IPS-15b (cell line): ENCODE results near the gene PCSK7.

ENCODE experiments used
- H3K27me3 ChIP-seq: one replicate; pipeline ENCODE4 v1.6.1; 2013; ENCODE audit warnings: low read length; ENCODE audit not compliant: control insufficient read depth, insufficient read depth
- H3K36me3 ChIP-seq: one replicate; pipeline ENCODE4 v1.6.1; 2013; ENCODE audit warnings: low read length; ENCODE audit not compliant: control insufficient read depth, insufficient read depth
- H3K4me1 ChIP-seq: one replicate; pipeline ENCODE4 v1.6.1; 2013; ENCODE audit warnings: mild to moderate bottlenecking, low read length; ENCODE audit not compliant: control insufficient read depth, insufficient read depth
- H3K4me3 ChIP-seq: one replicate; pipeline ENCODE4 v1.5.1; 2013; ENCODE audit warnings: low read depth, low read length
- H3K9ac ChIP-seq: one replicate; pipeline ENCODE4 v1.6.1; 2013; ENCODE audit warnings: low read depth, mild to moderate bottlenecking, low read length
- H3K9me3 ChIP-seq: one replicate; pipeline ENCODE4 v1.6.1; 2013; ENCODE audit warnings: mild to moderate bottlenecking, low read length; ENCODE audit not compliant: control insufficient read depth, insufficient read depth

PCSK7 gene

GRCh38 chr11:117172724-117173421 lies 59.0 kb downstream of the PCSK7 start:
- no peak overlapping the region for H3K4me3 ChIP-seq
- no peaks in the 10 kb centered on the region for H3K27me3 ChIP-seq
- H3K9ac ChIP-seq = no peak overlapping the region
- peaks cover 6% of the 10 kb centered on the region for H3K4me1 ChIP-seq
- H3K36me3 ChIP-seq = peaks cover 11% of the 10 kb centered on the region
- H3K9me3 ChIP-seq = no peaks in the 10 kb centered on the region

GRCh38 chr11:117171404-117172061 lies 60.3 kb downstream of the PCSK7 start:
- Histone ChIP-seq H3K4me1 (peaks cover 5% of the 10 kb centered on the region), H3K4me3 (no peak overlapping the region), H3K27me3 (no peaks in the 10 kb centered on the region), H3K9ac (no peak overlapping the region), H3K9me3 (no peaks in the 10 kb centered on the region), H3K36me3 (peaks cover 20% of the 10 kb centered on the region)

- no peak overlapping the region for H3K4me3 ChIP-seq
- no peaks in the 10 kb centered on the region for H3K9me3 ChIP-seq
- no peak overlapping the region for H3K9ac ChIP-seq
- peaks cover 5% of the 10 kb centered on the region for H3K4me1 ChIP-seq
- no peaks in the 10 kb centered on the region for H3K27me3 ChIP-seq
- peaks cover 23% of the 10 kb centered on the region for H3K36me3 ChIP-seq
Observed at GRCh38 chr11:117171007-117171403, 60.9 kb downstream of the PCSK7 start.

- H3K27me3 ChIP-seq = no peaks in the 10 kb centered on the region
- no peaks in the 10 kb centered on the region for H3K9me3 ChIP-seq
- peaks cover 20% of the 10 kb centered on the region for H3K36me3 ChIP-seq
- H3K4me1 ChIP-seq = peaks cover 5% of the 10 kb centered on the region
- H3K9ac ChIP-seq = no peak overlapping the region
- H3K4me3 ChIP-seq = no peak overlapping the region
Observed at GRCh38 chr11:117170210-117170609, 61.7 kb downstream of the PCSK7 start.

- H3K36me3 ChIP-seq = peaks cover 20% of the 10 kb centered on the region
- no peaks in the 10 kb centered on the region for H3K9me3 ChIP-seq
- H3K4me3 ChIP-seq = no peak overlapping the region
- H3K27me3 ChIP-seq = no peaks in the 10 kb centered on the region
- H3K9ac ChIP-seq = no peak overlapping the region
- peaks cover 5% of the 10 kb centered on the region for H3K4me1 ChIP-seq
Observed at GRCh38 chr11:117169736-117170135, 62.1 kb downstream of the PCSK7 start.

GRCh38 chr11:117166491-117166890 lies 65.4 kb downstream of the PCSK7 start:
- Histone ChIP-seq H3K9me3 (no peaks in the 10 kb centered on the region), H3K9ac (no peak overlapping the region), H3K36me3 (peaks cover 33% of the 10 kb centered on the region), H3K4me3 (no peak overlapping the region), H3K4me1 (no peaks in the 10 kb centered on the region), H3K27me3 (no peaks in the 10 kb centered on the region)

- Histone ChIP-seq H3K27me3 (no peaks in the 10 kb centered on the region), H3K9me3 (no peaks in the 10 kb centered on the region), H3K4me1 (no peaks in the 10 kb centered on the region), H3K9ac (no peak overlapping the region), H3K36me3 (peaks cover 16% of the 10 kb centered on the region), H3K4me3 (no peak overlapping the region)
Observed at GRCh38 chr11:117160826-117161225, 71.0 kb downstream of the PCSK7 start.

- Histone ChIP-seq H3K9me3 (no peaks in the 10 kb centered on the region), H3K4me3 (no peak overlapping the region), H3K27me3 (no peaks in the 10 kb centered on the region), H3K36me3 (peaks cover 16% of the 10 kb centered on the region), H3K9ac (no peak overlapping the region), H3K4me1 (no peaks in the 10 kb centered on the region)
Observed at GRCh38 chr11:117159892-117160291, 72.0 kb downstream of the PCSK7 start.

- Histone ChIP-seq H3K4me3 (no peak overlapping the region), H3K4me1 (no peaks in the 10 kb centered on the region), H3K27me3 (no peaks in the 10 kb centered on the region), H3K9me3 (no peaks in the 10 kb centered on the region), H3K36me3 (peaks cover 7% of the 10 kb centered on the region), H3K9ac (no peak overlapping the region)
Observed at GRCh38 chr11:117157507-117157906, 74.4 kb downstream of the PCSK7 start.

GRCh38 chr11:117154468-117154867 lies 77.4 kb downstream of the PCSK7 start:
- no peaks in the 10 kb centered on the region for H3K4me1 ChIP-seq
- H3K9ac ChIP-seq = no peak overlapping the region
- H3K36me3 ChIP-seq = peaks cover 3% of the 10 kb centered on the region

More at GRCh38 chr11:117154468-117154867, 77.4 kb downstream of the PCSK7 start:
- Histone ChIP-seq H3K27me3 (no peaks in the 10 kb centered on the region), H3K4me3 (no peak overlapping the region), H3K9me3 (no peaks in the 10 kb centered on the region)
